IMR-90 (cell line): ENCODE measurements around the gene MRPL19. TPM values are rescaled to one million over a fixed set of nuclear protein-coding genes. Genes with fewer than 3 reads are reported as not detected.

Source experiments
- ATAC-seq: fragments of 200-7000 bp; cut with Tn5 transposase; 2 replicates; pipeline ENCODE4 v1.9.1; 2020; ENCODE audit warnings: low read depth, mild to moderate bottlenecking, moderate library complexity
- BruUV-seq: library from RNA; stranded (reverse); fragments of 400-500 nt; replicated peaks from 2 replicates; lab custom pipeline; 2021; lab: Mats Ljungman, UMichigan
- CTCF ChIA-PET: fragments of 300-600 bp; formaldehyde crosslinking; extraction: SDS; loops from one replicate; lab custom pipeline; 2021; ENCODE audit warnings: antibody characterized with exemption; lab: Yijun Ruan, JAX
- POLR2A ChIA-PET: fragments of 300-600 bp; sonication (Branson Sonifier 250); formaldehyde crosslinking; loops from one replicate; lab custom pipeline; 2022; ENCODE audit warnings: antibody characterized with exemption; ENCODE audit not compliant: unreplicated experiment; lab: Charles Lee
- DNase-seq: peaks from one replicate; pipeline ENCODE4 v3.0.0; 2013
- H2AFZ ChIP-seq: replicated peaks from 2 replicates; pipeline ENCODE3; 2013; ENCODE audit warnings: low read length, mild to moderate bottlenecking; ENCODE audit not compliant: poor library complexity
- H2AK5ac ChIP-seq: 2 replicates; pipeline ENCODE4 v1.6.1; 2013; ENCODE audit warnings: low read depth, low read length, inconsistent platforms
- H2AK9ac ChIP-seq: replicated peaks from 2 replicates; pipeline ENCODE3; 2013; ENCODE audit warnings: mild to moderate bottlenecking, low read depth, low read length, moderate library complexity; ENCODE audit not compliant: poor library complexity
- H2BK120ac ChIP-seq: 2 replicates; pipeline ENCODE4 v1.6.1; 2013; ENCODE audit warnings: low read depth, low read length, inconsistent platforms
- H2BK15ac ChIP-seq: 3 replicates; pipeline ENCODE4 v1.6.1; 2013; ENCODE audit warnings: low read depth, low read length, inconsistent platforms
- H2BK20ac ChIP-seq: 2 replicates; pipeline ENCODE4 v1.6.1; 2013; ENCODE audit warnings: low read depth, mild to moderate bottlenecking, inconsistent platforms, low read length, moderate library complexity
- H2BK5ac ChIP-seq: 2 replicates; pipeline ENCODE4 v1.6.1; 2013; ENCODE audit warnings: mild to moderate bottlenecking, low read depth, low read length, inconsistent platforms; ENCODE audit not compliant: poor library complexity, severe bottlenecking
- H3K14ac ChIP-seq: replicated peaks from 2 replicates; pipeline ENCODE4 v1.6.1; 2013; ENCODE audit warnings: low read depth, low read length, inconsistent platforms
- H3K18ac ChIP-seq: 2 replicates; pipeline ENCODE4 v1.6.1; 2013; ENCODE audit warnings: low read depth, low read length, control low read depth
- H3K23ac ChIP-seq: 2 replicates; pipeline ENCODE4 v1.6.1; 2013; ENCODE audit warnings: low read depth, low read length, inconsistent platforms
- H3K27ac ChIP-seq: 2 replicates; pipeline ENCODE4 v1.5.1; 2013; ENCODE audit warnings: mild to moderate bottlenecking, control low read depth, low read length; ENCODE audit not compliant: insufficient read depth
- H3K27me3 ChIP-seq: 2 replicates; pipeline ENCODE4 v1.6.1; 2013; ENCODE audit warnings: low read length; ENCODE audit not compliant: control insufficient read depth, insufficient read depth
- H3K36me3 ChIP-seq: 2 replicates; pipeline ENCODE4 v1.6.1; 2013; ENCODE audit warnings: low read length, mixed read lengths; ENCODE audit not compliant: control insufficient read depth, insufficient read depth
- H3K4ac ChIP-seq: 2 replicates; pipeline ENCODE4 v1.6.1; 2013; ENCODE audit warnings: low read depth, low read length, inconsistent platforms
- H3K4me1 ChIP-seq: 2 replicates; pipeline ENCODE4 v1.6.1; 2013; ENCODE audit warnings: low read length, mixed read lengths; ENCODE audit not compliant: control insufficient read depth, insufficient read depth
- H3K4me2 ChIP-seq: 2 replicates; pipeline ENCODE4 v1.6.1; 2013; ENCODE audit warnings: low read depth, mild to moderate bottlenecking, control low read depth, low read length, moderate library complexity
- H3K4me3 ChIP-seq: 2 replicates; pipeline ENCODE4 v1.5.1; 2013; ENCODE audit warnings: low read depth, mild to moderate bottlenecking, control low read depth, low read length, moderate library complexity; ENCODE audit not compliant: insufficient read depth
- H3K56ac ChIP-seq: 2 replicates; pipeline ENCODE4 v1.6.1; 2013; ENCODE audit warnings: low read length, inconsistent platforms; ENCODE audit not compliant: insufficient read depth; ENCODE audit errors: extremely low read depth
- H3K79me1 ChIP-seq, 2 experiments: 2 replicates each; pipeline ENCODE4 v1.6.1; 2013; ENCODE audit warnings: low read length in 2 of 2, inconsistent platforms in 1 of 2, low read depth in 1 of 2
- H3K9ac ChIP-seq: 2 replicates; pipeline ENCODE4 v1.6.1; 2013; ENCODE audit warnings: low read depth, low read length, control low read depth
- H3K9me1 ChIP-seq: 2 replicates; pipeline ENCODE4 v1.6.1; 2013; ENCODE audit warnings: low read length, inconsistent platforms; ENCODE audit not compliant: insufficient read depth
- H3K9me3 ChIP-seq: 2 replicates; pipeline ENCODE4 v1.6.1; 2013; ENCODE audit warnings: low read length; ENCODE audit not compliant: control insufficient read depth, insufficient read depth
- H4K20me1 ChIP-seq: 2 replicates; pipeline ENCODE4 v1.6.1; 2013; ENCODE audit warnings: low read length, inconsistent platforms; ENCODE audit not compliant: insufficient read depth
- H4K5ac ChIP-seq: 2 replicates; pipeline ENCODE4 v1.6.1; 2013; ENCODE audit warnings: mild to moderate bottlenecking, low read depth, low read length, control low read depth
- H4K8ac ChIP-seq, 2 experiments: 2 replicates each; pipeline ENCODE4 v1.6.1; 2013; ENCODE audit warnings: low read depth in 2 of 2, low read length in 2 of 2, control low read depth in 1 of 2, inconsistent platforms in 1 of 2
- H4K91ac ChIP-seq: 2 replicates; pipeline ENCODE4 v1.6.1; 2013; ENCODE audit warnings: low read depth, low read length, inconsistent platforms; ENCODE audit not compliant: insufficient read depth
- BHLHE40 ChIP-seq: fragments of 150-350 bp; IDR thresholded peaks from 2 replicates; pipeline ENCODE4 v1.6.1; 2016; ENCODE audit warnings: mild to moderate bottlenecking, low read depth, low read length
- CEBPB ChIP-seq: IDR thresholded peaks from 2 replicates; pipeline ENCODE4 v1.6.1; 2012; ENCODE audit warnings: low read depth, low read length, improper control_type of control experiment
- CHD1 ChIP-seq: IDR thresholded peaks from 2 replicates; pipeline ENCODE4 v1.6.1; 2012; ENCODE audit warnings: low read depth, low read length, improper control_type of control experiment
- CTCF ChIP-seq: conservative IDR thresholded peaks from 2 replicates; pipeline ENCODE4 v1.5.1; 2012; ENCODE audit warnings: mild to moderate bottlenecking, low read depth, low read length, improper control_type of control experiment
- ELK1 ChIP-seq: fragments of 150-350 bp; IDR thresholded peaks from 2 replicates; pipeline ENCODE4 v1.6.1; 2016; ENCODE audit warnings: low read depth, mild to moderate bottlenecking, low read length, moderate library complexity, borderline replicate concordance
- FOS ChIP-seq: fragments of 150-350 bp; IDR thresholded peaks from 2 replicates; pipeline ENCODE4 v1.6.1; 2016; ENCODE audit warnings: low read depth, low read length
- MAFK ChIP-seq: IDR thresholded peaks from 2 replicates; pipeline ENCODE4 v1.6.1; 2012; ENCODE audit warnings: low read depth, low read length, improper control_type of control experiment
- MAZ ChIP-seq: IDR thresholded peaks from 2 replicates; pipeline ENCODE4 v1.6.1; 2012; ENCODE audit warnings: low read depth, mild to moderate bottlenecking, low read length, improper control_type of control experiment, moderate library complexity, borderline replicate concordance
- MXI1 ChIP-seq: IDR thresholded peaks from 2 replicates; pipeline ENCODE4 v1.6.1; 2012; ENCODE audit warnings: low read depth, mild to moderate bottlenecking, low read length, moderate library complexity, borderline replicate concordance
- NFE2L2 ChIP-seq: fragments of 150-350 bp; IDR thresholded peaks from 2 replicates; pipeline ENCODE4 v1.6.1; 2016; ENCODE audit warnings: low read depth, mild to moderate bottlenecking, low read length
- POLR2A ChIP-seq: IDR thresholded peaks from 2 replicates; pipeline ENCODE4 v1.6.1; 2012; ENCODE audit warnings: mild to moderate bottlenecking, low read depth, low read length
- RAD21 ChIP-seq: IDR thresholded peaks from 2 replicates; pipeline ENCODE4 v1.6.1; 2012; ENCODE audit warnings: low read length, improper control_type of control experiment
- RCOR1 ChIP-seq: IDR thresholded peaks from 2 replicates; pipeline ENCODE4 v1.6.1; 2012; ENCODE audit warnings: mild to moderate bottlenecking, low read length, improper control_type of control experiment; ENCODE audit not compliant: insufficient replicate concordance
- RFX5 ChIP-seq: IDR thresholded peaks from 2 replicates; pipeline ENCODE4 v1.8.0; 2012; ENCODE audit warnings: low read depth, mild to moderate bottlenecking, low read length, moderate library complexity
- SMC3 ChIP-seq: fragments of 150-350 bp; IDR thresholded peaks from 2 replicates; pipeline ENCODE4 v1.6.1; 2016; ENCODE audit warnings: low read depth, mild to moderate bottlenecking, antibody characterized with exemption, low read length, moderate library complexity
- USF2 ChIP-seq: fragments of 150-350 bp; IDR thresholded peaks from 2 replicates; pipeline ENCODE4 v1.6.1; 2017; ENCODE audit warnings: mild to moderate bottlenecking, antibody characterized with exemption, low read length, low read depth
- WGBS, 2 experiments: methylation state at CpG; one replicate each; pipeline versions ENCODE4 v1.1.5 to v1.1.7; 2013; ENCODE audit warnings: missing lambda C conversion rate in 2 of 2; ENCODE audit not compliant: insufficient read length in 1 of 2; ENCODE audit errors: extremely low coverage in 2 of 2; 5-methylcytosine and 5-hydroxymethylcytosine counted together
- dilution Hi-C: fragments of 300-500 bp; cut with HindIII; formaldehyde crosslinking; loops from one replicate; pipeline ENCODE4 v1.14.3; 2018; ENCODE audit warnings: low sequenced_read_pairs; ENCODE audit not compliant: unreplicated experiment
- in situ Hi-C: fragments of 300-500 bp; cut with MboI; formaldehyde crosslinking; loops from 3 replicates; pipeline ENCODE4 v1.14.3; 2019; ENCODE audit warnings: low sequenced_read_pairs, inconsistent platforms, mixed read lengths
- intact Hi-C: fragments of 100-400 bp; cut with micrococcal nuclease; formaldehyde crosslinking; loops from 2 replicates; pipeline ENCODE4 v1.10.0; 2022
- polyA plus RNA-seq, 3 experiments: library from polyadenylated mRNA; depleted of rRNA; stranded (reverse); fragments of >200 nt; gene quantifications; 2 replicates each; pipeline ENCODE4 v1.2.3, GENCODE V29; 2012; ENCODE audit warnings: low replicate concordance in 1 of 3
- total RNA-seq: library from RNA; depleted of rRNA; stranded (reverse); fragments of >200 nt; gene quantifications from 2 replicates; pipeline ENCODE4 v1.2.3, GENCODE V29; 2012

The MRPL19 gene
- total and polyA plus RNA-seq, 2 of the 4 experiments (the other 2 are of a cell fraction): 24.8 to 28.5 TPM

GRCh38 chr2:75616406-75616805 lies 30.2 kb upstream of the MRPL19 start:
- H3K4me3 ChIP-seq: no peak overlapping the region
- ATAC-seq: no peak
- BruUV-seq: no TSS peak
- H4K91ac ChIP-seq: no peak overlapping the region
- H2BK20ac ChIP-seq: no peak overlapping the region
- H3K9ac ChIP-seq: no peak overlapping the region
- no peak overlapping the region for H2BK5ac ChIP-seq
- TF ChIP-seq CTCF (no peak), BHLHE40 (no peak), MAFK (no peak), CHD1 (no peak), CEBPB (no peak), SMC3 (no peak), MAZ (no peak), USF2 (no peak), MXI1 (no peak), POLR2A (no peak), NFE2L2 (no peak), RFX5 (no peak), ELK1 (no peak), FOS (no peak), RCOR1 (no peak), RAD21 (no peak)
- intact Hi-C loops: no loop called here
- no peak overlapping the region for H3K18ac ChIP-seq
- no CpG with 5 or more reads among the region's 4 CpGs for WGBS, 2 experiments
- POLR2A ChIA-PET: no interaction called here
- no peak for DNase-seq
- H3K23ac ChIP-seq: no peak overlapping the region
- CTCF ChIA-PET: interaction anchor here (1.0 kb wide), 1 partner anchor 11 kb away, joined by 6 read pairs; no protein-coding TSS in a partner anchor
- H3K9me3 ChIP-seq: no peaks in the 10 kb centered on the region
- H3K36me3 ChIP-seq: no peaks in the 10 kb centered on the region
- H2BK15ac ChIP-seq: no peak overlapping the region
- H3K14ac ChIP-seq: no peak overlapping the region
- H2BK120ac ChIP-seq: no peak overlapping the region
- in situ Hi-C loops: loop anchor here (25.0 kb wide), 3 partner anchors 404 to 929 kb away; no protein-coding TSS in a partner anchor
- no peaks in the 10 kb centered on the region for H3K79me1 ChIP-seq
- H3K27ac ChIP-seq: no peak overlapping the region
- no peaks in the 10 kb centered on the region for H4K20me1 ChIP-seq
- H4K8ac ChIP-seq: no peak overlapping the region
- H3K56ac ChIP-seq: no peak overlapping the region
- H3K9me1 ChIP-seq: no peaks in the 10 kb centered on the region
- no peak overlapping the region for H2AK5ac ChIP-seq
- H3K4ac ChIP-seq: no peak overlapping the region
- H3K27me3 ChIP-seq: peaks cover 12% of the 10 kb centered on the region
- no peak overlapping the region for H2AFZ ChIP-seq
- no peaks in the 10 kb centered on the region for H3K4me1 ChIP-seq
- H3K4me2 ChIP-seq: no peak overlapping the region
- dilution Hi-C loops: no loop called here
- no peak overlapping the region for H4K5ac ChIP-seq
- no peak overlapping the region for H2AK9ac ChIP-seq
